Measurements from ENCODE around the gene NT5C2.

GRCh38 chr10:103120977-103121735 lies 71.9 kb downstream of the NT5C2 start:
- TF ChIP-seq CTCF (IDR thresholded peaks at IDR 0.05): no peak
- TF ChIP-seq POLR2A (IDR thresholded peaks at IDR 0.05): no peak
